Activated naive CD8-positive, alpha-beta T cell treated with anti-CD3 and anti-CD28 coated beads for 36 hours (primary cell): ENCODE data around the gene GDF2. TPM values are rescaled to one million over a fixed set of nuclear protein-coding genes. Genes with fewer than 3 reads are reported as not detected.

Source experiments
- DNase-seq: peaks from one replicate; pipeline ENCODE4 v3.0.0; 2021
- H3K27ac Mint-ChIP-seq: one replicate; pipeline ENCODE4 v1.8.0; 2022; ENCODE audit warnings: mild to moderate bottlenecking, moderate library complexity, mixed read lengths
- H3K27me3 Mint-ChIP-seq: one replicate; pipeline ENCODE4 v1.8.0; 2022; ENCODE audit warnings: mild to moderate bottlenecking, mixed read lengths
- H3K36me3 Mint-ChIP-seq: one replicate; pipeline ENCODE4 v1.8.0; 2021; ENCODE audit warnings: mild to moderate bottlenecking, mixed read lengths
- H3K4me1 Mint-ChIP-seq: one replicate; pipeline ENCODE4 v1.8.0; 2021; ENCODE audit warnings: mixed read lengths
- H3K4me3 Mint-ChIP-seq: one replicate; pipeline ENCODE4 v1.8.0; 2022; ENCODE audit warnings: mild to moderate bottlenecking, moderate library complexity, mixed read lengths
- H3K9me3 Mint-ChIP-seq: one replicate; pipeline ENCODE4 v1.8.0; 2022; ENCODE audit warnings: mixed read lengths
- total RNA-seq, 2 experiments: library from RNA; stranded (reverse); gene quantifications; one replicate each; pipeline ENCODE4 v1.2.3, GENCODE V29; 2021

The GDF2 gene
- total RNA-seq, result not detected

DNA sequence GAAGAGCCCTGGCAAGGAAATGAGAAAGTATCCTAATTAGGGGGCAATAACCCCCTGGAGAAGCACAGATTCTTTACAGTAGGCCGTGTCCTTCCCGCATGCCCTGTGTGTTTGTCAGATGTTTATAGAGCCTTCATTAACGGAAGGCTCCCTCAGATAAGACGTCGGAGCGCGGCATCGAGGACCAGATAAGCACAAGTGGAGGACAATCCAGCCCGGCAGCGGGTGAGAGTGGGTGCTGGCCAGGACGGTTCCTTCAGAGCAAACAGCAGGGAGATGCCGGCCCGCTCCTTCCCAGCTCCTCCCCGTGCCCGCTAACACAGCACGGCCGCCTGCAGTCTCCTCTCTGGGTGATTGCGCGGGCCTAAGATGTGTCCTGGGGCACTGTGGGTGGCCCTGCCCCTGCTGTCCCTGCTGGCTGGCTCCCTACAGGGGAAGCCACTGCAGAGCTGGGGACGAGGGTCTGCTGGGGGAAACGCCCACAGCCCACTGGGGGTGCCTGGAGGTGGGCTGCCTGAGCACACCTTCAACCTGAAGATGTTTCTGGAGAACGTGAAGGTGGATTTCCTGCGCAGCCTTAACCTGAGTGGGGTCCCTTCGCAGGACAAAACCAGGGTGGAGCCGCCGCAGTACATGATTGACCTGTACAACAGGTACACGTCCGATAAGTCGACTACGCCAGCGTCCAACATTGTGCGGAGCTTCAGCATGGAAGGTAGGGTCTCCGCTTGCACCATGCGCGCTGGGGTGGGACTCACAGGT is at the start of gene GDF2:
GDF2 (plus strand) TSS at position 155 of the 762 bp plus-strand sequence; CDS start at position 370, 215 bp downstream.
- H3K9me3 Mint-ChIP-seq, result no peaks in the 10 kb centered on the region
- H3K4me1 Mint-ChIP-seq, result no peaks in the 10 kb centered on the region
- H3K27ac Mint-ChIP-seq, result no peak within 1 kb of the TSS
- no peak for DNase-seq
- H3K36me3 Mint-ChIP-seq, result no peaks in the 10 kb centered on the region
- H3K27me3 Mint-ChIP-seq, result no peaks in the 10 kb centered on the region
- H3K4me3 Mint-ChIP-seq, result no peak within 1 kb of the TSS

DNA sequence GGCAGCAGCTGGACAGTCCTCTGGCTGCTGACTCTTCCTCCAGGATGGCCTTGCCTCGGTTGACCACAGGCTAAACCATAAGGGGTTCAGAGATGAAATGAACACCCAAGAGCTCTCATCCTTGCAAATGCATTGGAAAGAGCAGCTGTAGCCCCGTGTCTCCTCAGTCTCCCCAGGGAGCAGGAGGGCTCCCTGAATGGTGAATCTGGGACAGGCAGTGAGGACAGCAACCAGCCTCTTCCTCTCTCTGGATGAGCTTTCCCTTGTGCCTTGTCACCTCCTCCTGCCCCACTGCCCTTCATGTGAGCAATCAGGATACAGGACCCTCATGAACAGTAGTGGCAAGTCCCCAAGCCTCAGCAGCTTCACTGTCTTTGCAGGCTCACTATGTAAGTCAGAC is 46.2 kb upstream of the GDF2 start:
- Mint-ChIP-seq H3K4me3 (no peak overlapping the region), H3K4me1 (peaks cover 22% of the 10 kb centered on the region), H3K27ac (no peak overlapping the region), H3K36me3 (peaks cover 2% of the 10 kb centered on the region), H3K27me3 (no peaks in the 10 kb centered on the region), H3K9me3 (no peaks in the 10 kb centered on the region)
- no peak for DNase-seq

DNA sequence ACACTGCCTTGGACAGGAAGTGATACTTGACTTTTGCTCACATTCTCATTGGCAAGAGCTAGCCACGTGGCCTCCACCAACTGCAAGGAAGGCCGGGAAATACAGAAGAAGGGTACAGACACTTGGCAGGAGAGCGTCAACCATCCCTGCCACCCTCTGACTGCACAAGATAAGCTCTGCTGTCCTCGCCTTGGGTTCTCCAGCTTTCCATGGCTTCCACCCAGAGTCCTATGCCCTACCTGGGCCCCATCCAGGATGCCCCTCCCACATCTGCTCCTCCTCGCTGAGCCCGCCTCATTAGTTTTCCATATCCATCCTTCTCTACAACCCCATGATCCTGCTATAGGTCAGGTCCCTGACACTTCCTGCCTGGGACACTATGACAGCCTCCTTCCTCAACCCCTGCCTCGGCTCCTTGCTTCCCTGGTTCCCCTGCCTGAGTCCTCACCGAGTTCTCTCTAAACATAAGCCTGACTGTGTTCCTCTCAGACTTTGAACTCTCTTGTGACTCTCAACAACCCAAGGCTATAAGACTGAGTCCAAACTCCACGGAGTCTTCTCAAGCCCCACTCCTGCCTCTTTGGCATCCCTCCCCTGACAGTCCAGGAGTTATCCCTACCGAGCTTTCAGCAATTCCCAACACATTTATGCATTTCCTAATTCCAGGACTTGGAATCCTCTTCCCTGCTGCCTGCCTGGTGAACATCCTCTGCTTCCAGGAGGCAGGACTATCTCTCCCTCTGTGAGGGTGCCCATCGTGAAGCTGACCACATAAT is 45.5 kb upstream of the GDF2 start:
- peaks cover 2% of the 10 kb centered on the region for H3K36me3 Mint-ChIP-seq

DNA sequence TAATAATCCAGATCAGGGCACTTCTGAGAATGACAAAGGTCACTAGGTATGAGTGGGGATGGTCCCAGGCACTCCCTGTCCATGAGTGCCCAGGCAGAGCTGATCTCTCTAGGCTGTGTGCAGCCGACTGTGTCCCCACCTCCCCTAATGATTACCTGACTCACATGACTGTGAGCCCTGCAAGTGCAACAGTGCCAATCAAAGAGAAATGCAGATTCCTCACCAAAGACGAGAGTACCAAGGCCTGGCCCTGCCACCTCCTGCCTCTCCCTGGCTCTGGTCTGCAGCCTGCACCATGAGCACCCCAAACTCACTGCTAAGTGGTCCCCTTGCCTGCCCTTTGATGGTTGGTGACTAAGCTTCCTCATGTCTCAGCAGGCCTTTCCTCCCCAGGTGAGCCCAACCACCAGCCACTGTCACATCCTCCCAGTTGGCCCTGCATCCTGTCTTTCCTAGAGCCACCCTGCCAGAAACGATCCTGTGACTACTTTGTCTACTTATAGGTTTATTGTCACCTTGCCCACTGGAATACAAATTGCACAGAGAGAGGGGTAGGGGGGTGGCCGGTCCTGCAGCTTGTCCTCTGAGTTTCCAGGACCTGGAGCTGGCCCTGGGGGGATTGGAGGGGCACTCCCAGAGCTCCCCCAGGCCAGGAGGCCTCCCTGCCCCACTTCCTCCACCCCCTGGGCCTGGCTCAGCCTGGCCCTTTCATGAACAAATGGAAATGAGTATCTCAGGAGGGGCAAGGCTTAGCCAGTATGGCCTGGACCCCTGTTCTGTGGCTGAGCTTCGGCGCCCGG is 44.7 kb upstream of the GDF2 start:
- Mint-ChIP-seq H3K4me3 (no peak overlapping the region), H3K36me3 (peaks cover 2% of the 10 kb centered on the region)

More for the DNA sequence above, 45.5 kb upstream of the GDF2 start:
- DNase-seq, result no peak
- Mint-ChIP-seq H3K4me3 (no peak overlapping the region), H3K27me3 (no peaks in the 10 kb centered on the region), H3K4me1 (peaks cover 28% of the 10 kb centered on the region), H3K27ac (peak overlapping the region; percentile 17), H3K9me3 (no peaks in the 10 kb centered on the region)

DNA sequence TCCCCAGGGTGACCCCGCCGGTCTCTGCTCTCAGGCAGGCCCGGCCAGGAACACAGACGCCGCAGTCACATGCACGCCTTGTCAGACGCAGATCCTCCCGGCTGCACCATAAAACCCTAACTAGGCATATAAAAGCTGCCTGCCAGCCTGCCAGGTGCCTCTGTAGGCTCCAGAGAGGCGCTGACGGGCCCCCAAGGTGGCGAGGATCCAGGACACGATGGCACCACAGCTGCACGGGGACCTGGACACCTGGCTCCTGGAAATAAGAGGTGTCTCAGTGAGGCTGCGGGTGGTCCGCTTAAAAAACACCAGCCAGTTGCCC is 44.1 kb upstream of the GDF2 start:
- no peak overlapping the region for H3K4me3 Mint-ChIP-seq
- no peaks in the 10 kb centered on the region for H3K27me3 Mint-ChIP-seq
- H3K36me3 Mint-ChIP-seq, result peaks cover 2% of the 10 kb centered on the region
- H3K9me3 Mint-ChIP-seq, result no peaks in the 10 kb centered on the region
- peaks cover 32% of the 10 kb centered on the region for H3K4me1 Mint-ChIP-seq
- no peak overlapping the region for H3K27ac Mint-ChIP-seq
- DNase-seq, result no peak

More for the DNA sequence above, 44.7 kb upstream of the GDF2 start:
- Mint-ChIP-seq H3K9me3 (no peaks in the 10 kb centered on the region), H3K27ac (peak overlapping the region; percentile 17), H3K4me1 (peaks cover 32% of the 10 kb centered on the region), H3K27me3 (no peaks in the 10 kb centered on the region)
- peak; percentile 61 for DNase-seq

DNA sequence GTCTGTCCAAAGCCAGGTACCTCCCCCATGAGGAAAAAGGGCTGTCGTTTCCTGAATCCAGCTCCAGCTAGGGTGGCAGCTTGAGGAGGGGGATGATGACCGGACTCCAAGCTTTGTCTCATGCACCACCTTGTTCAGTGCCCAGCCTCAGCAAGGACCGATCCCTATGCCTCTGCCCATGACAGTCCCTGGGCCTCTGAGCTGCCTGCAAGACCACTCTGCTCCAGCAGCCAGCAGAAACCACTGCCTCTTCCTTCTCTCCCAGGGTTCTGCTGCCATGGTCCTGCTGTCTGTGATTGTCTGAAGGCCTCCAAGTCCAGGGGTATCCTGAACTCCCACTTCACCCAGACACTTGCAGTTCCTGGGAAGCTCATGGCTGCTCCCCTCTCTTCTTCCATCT is 43.5 kb upstream of the GDF2 start:
- Mint-ChIP-seq H3K9me3 (no peaks in the 10 kb centered on the region), H3K27me3 (no peaks in the 10 kb centered on the region), H3K4me3 (no peak overlapping the region), H3K27ac (no peak overlapping the region), H3K36me3 (peaks cover 2% of the 10 kb centered on the region), H3K4me1 (peaks cover 32% of the 10 kb centered on the region)
- no peak for DNase-seq

DNA sequence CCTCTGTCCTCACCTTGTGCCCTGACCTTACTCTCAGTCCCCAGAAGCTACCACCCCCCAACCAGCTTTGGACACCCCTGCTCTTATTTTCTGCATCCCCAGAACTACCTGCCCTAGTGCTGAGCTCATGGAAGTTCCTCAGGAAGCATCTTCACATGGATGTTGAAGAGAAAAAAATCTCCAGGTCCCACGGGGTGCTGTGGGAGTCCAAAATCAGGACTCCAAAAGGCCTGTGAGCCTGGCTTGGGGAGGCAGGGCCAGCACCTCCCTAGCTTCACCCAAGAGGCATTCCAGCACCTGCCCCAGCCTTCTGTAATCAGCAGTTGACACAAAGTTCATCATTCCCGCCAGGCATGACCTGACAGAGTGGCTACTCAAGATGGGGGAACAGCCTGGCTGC is 43.0 kb upstream of the GDF2 start:
- H3K4me1 Mint-ChIP-seq, result peaks cover 32% of the 10 kb centered on the region
- H3K4me3 Mint-ChIP-seq, result no peak overlapping the region
- H3K27ac Mint-ChIP-seq, result no peak overlapping the region
- DNase-seq, result no peak
- H3K9me3 Mint-ChIP-seq, result no peaks in the 10 kb centered on the region
- H3K27me3 Mint-ChIP-seq, result no peaks in the 10 kb centered on the region
- H3K36me3 Mint-ChIP-seq, result peaks cover 2% of the 10 kb centered on the region

DNA sequence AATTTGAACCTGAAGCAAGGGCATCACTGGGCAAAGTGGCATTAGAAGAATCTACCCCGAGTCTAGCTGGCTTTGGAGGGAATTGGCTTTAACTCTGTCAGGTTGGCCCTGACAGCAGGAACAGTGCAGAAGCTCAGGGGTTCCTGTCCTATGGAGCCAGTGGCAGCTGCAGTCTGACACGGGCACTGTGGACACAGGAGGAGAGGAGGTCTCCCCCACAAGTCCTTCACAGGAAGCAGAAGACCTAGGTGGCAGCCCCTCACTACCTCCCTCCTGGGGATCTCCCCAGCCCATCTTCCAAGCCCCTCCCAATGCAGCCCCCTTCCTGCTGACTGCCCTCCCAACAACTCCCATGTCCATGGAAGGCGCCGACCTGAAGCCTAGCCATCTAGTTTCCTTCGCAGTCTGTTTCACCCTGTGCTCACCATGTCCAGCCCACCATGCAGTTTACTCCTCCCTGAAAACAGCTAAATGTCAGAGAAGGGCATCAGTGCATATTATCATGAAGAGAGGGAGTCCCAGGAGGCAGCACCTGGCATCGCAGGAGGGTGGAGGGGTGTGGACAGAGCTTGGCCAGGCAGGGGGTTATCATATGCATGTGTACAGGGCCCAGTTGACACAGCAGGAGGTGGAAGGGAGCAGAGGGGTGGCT is 40.1 kb upstream of the GDF2 start:
- DNase-seq, result no peak
- Mint-ChIP-seq H3K36me3 (peaks cover 4% of the 10 kb centered on the region), H3K9me3 (peaks cover 2% of the 10 kb centered on the region), H3K4me3 (no peak overlapping the region), H3K27me3 (no peaks in the 10 kb centered on the region), H3K27ac (no peak overlapping the region), H3K4me1 (peaks cover 49% of the 10 kb centered on the region)

DNA sequence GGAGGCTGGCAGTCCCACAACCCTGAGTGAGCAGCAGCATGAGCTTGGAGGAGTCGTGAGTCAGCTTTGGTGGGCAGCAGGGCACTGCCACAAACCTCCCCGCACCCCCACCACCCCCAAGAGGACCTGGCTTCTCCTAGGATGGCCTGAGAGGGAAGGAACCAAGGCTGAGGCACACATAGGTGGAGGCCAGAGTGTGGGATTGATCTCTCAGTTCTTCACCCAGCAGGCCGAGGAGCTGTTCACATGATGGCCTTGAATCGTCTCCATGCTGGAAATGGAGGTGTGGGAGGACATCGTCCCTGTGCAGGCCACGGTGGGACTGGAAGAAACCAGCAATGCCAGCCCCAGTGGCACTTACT is 39.6 kb upstream of the GDF2 start:
- Mint-ChIP-seq H3K4me3 (no peak overlapping the region), H3K27me3 (no peaks in the 10 kb centered on the region), H3K27ac (no peak overlapping the region), H3K4me1 (peaks cover 46% of the 10 kb centered on the region), H3K36me3 (peaks cover 3% of the 10 kb centered on the region), H3K9me3 (peaks cover 2% of the 10 kb centered on the region)
- no peak for DNase-seq

DNA sequence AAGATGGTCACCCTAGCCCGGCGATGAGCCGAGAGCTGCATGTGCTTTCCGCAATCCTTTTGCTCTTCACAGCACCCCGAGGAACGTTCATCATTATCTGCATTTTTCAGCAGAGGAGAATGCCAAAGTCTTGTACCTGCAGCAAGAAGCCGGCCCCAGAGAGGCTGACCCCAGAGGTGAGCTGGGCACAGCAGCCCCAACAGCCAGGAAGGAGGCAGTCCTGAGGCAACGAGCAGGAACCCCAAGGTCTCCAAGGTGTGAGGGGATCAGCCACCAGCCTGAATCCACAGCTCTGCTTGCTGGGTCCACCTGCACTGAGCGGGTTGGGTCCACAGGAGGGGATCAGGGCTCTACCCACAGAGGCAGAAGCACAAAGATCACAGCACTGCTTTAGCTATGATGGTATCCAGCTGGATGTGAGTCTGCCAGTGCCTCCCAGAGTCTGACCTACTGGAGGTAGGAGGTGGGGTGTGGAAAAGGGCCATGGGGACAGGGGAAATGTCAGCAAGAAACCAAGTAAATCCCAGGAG is 39.1 kb upstream of the GDF2 start:
- no peaks in the 10 kb centered on the region for H3K27me3 Mint-ChIP-seq
- H3K4me3 Mint-ChIP-seq, result no peak overlapping the region
- H3K9me3 Mint-ChIP-seq, result peaks cover 2% of the 10 kb centered on the region
- DNase-seq, result no peak
- H3K36me3 Mint-ChIP-seq, result peaks cover 3% of the 10 kb centered on the region
- no peak overlapping the region for H3K27ac Mint-ChIP-seq
- H3K4me1 Mint-ChIP-seq, result peaks cover 44% of the 10 kb centered on the region

DNA sequence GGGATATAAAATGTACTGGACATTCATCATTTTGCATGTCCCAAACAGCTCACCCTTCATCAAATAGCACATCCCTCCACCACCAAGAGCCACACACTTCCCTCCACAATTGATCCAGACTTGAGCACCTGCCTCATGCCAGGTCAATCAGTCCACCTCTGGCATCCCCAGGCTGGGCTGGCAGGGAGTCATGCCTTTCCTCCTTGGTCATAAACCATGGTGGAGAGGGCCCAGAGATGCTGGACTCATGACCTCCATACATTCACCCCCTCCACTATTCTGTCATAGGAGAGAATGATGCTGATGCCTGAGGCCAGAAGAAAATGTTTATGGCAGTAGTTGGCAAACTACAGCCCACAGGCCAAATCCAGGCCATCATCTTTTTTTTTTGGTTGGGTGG is 38.4 kb upstream of the GDF2 start:
- Mint-ChIP-seq H3K27ac (no peak overlapping the region), H3K27me3 (no peaks in the 10 kb centered on the region), H3K9me3 (peaks cover 2% of the 10 kb centered on the region), H3K36me3 (peaks cover 3% of the 10 kb centered on the region), H3K4me1 (peaks cover 39% of the 10 kb centered on the region), H3K4me3 (no peak overlapping the region)
- DNase-seq, result no peak

DNA sequence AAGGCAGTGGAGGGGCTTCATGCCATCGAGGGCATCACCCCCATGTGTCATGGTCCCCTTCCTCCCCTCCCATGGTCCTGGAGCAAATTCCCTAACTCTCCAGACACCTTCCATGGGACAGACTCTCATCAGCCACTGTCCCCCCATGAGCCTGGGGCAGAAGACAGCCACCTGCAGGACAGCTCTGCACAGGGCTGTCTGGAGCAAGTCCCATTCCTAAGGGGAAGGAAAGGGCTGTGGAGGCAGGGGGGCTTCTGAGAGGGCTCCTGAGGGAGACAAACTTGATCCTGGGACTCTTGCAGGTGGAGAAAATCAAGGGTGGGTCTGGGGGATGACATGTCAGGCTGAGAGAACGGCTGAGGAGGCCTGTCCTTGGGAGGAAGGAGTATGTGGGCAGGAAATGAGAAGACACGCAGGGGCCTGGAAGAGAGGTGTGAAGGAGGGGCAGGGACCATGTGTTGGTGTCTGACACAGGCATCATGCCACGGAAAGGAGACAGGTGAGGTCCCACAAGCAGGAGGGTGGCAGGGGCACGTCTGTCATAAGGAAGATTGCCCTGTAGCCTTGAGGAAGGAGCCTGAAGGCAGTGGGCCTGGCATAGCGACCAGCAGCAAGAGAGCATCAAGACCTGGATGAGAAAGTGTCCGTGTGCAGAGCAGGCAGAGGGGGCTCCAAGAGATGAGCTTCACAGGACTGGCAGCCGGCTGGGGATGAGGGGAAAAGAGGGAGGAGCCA is 36.7 kb upstream of the GDF2 start:
- H3K27ac Mint-ChIP-seq, result peak overlapping the region; percentile 23

DNA sequence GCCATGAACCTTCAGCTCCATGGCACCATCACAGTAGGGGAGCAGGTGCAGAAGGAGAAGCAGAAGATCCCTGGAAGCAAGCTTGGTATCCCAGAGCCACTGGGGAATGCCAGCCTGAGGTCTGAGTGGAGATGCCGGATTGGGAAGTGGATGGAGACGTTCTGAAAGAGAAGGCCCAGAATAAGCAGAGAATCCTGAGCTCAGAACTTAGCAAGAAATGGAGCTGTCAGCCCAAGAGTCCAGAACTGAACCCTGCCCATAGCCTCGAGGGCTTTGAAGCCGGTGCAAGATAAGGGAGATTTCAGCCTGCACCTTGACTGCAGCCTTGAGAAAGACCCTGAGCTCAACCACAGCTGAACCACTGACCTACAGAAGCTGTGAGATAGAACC is 36.1 kb upstream of the GDF2 start:
- peaks cover 3% of the 10 kb centered on the region for H3K36me3 Mint-ChIP-seq
- no peak overlapping the region for H3K4me3 Mint-ChIP-seq
- H3K27ac Mint-ChIP-seq, result no peak overlapping the region
- H3K27me3 Mint-ChIP-seq, result no peaks in the 10 kb centered on the region
- H3K4me1 Mint-ChIP-seq, result peaks cover 36% of the 10 kb centered on the region
- H3K9me3 Mint-ChIP-seq, result peaks cover 2% of the 10 kb centered on the region
- DNase-seq, result no peak

More for the DNA sequence above, 36.7 kb upstream of the GDF2 start:
- no peak overlapping the region for H3K4me3 Mint-ChIP-seq
- peaks cover 2% of the 10 kb centered on the region for H3K9me3 Mint-ChIP-seq
- DNase-seq, result no peak
- H3K27me3 Mint-ChIP-seq, result no peaks in the 10 kb centered on the region
- peaks cover 36% of the 10 kb centered on the region for H3K4me1 Mint-ChIP-seq
- H3K36me3 Mint-ChIP-seq, result peaks cover 3% of the 10 kb centered on the region
